Hindlimb muscle (tissue), 1 donor: Measurements from ENCODE around the gene TEK. TPM values are rescaled to one million over a fixed set of nuclear protein-coding genes. Genes with fewer than 3 reads are reported as not detected.
A peak's percentile ranks its signal among the peaks of the same experiment; 100 is the strongest.

Experiments used
- DNase-seq: peaks from one replicate; pipeline ENCODE4 v3.0.0-alpha.2; 2013
- polyA plus RNA-seq: library from polyadenylated mRNA; unstranded; fragments of 120-200 nt; gene quantifications from one replicate; pipeline ENCODE4 v1.2.1, GENCODE V29; 2013; ENCODE audit not compliant: insufficient read length

The TEK gene
- polyA plus RNA-seq, 1 donor: 15.0 TPM

DNA sequence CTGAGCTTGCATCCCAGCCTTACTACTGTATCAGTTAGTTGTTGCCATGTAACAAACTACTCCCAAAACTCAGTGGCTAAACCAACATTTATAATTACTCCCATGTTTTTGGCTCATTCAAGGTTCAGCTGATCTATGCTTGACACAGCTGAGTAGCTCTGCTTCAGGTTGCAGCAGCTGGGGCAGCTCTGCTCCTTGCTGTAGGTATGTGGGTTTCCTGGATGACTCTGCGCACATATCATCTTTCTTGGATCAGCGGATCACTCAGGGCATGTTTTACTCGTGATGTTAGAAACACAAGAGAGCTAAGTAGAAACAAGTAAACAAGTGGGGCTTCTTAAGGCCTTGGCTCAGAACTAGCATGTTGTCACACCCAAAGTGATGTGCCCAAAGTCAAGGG is 15.1 kb downstream of the TEK start:
- DNase-seq: no peak

DNA sequence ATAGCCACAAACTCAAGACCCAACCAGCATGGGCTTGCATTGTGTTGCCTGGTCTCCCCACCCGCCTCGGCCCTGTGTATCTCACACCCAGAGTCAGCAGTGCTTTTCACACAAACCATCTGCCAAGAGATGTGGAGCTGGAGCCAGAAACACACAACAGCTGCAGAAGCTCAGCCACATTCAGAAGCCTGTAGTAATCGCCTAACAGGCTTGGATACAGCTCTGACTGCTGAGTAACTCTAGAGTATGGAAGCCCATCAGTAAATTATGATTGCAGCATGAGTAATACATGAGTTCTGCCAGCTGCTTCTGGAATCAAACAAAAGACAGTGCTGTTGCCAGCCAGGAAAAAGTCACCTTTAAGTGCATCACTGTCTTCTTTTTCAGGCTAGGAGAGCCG is 16.0 kb downstream of the TEK start:
- DNase-seq: peak; percentile 89

DNA sequence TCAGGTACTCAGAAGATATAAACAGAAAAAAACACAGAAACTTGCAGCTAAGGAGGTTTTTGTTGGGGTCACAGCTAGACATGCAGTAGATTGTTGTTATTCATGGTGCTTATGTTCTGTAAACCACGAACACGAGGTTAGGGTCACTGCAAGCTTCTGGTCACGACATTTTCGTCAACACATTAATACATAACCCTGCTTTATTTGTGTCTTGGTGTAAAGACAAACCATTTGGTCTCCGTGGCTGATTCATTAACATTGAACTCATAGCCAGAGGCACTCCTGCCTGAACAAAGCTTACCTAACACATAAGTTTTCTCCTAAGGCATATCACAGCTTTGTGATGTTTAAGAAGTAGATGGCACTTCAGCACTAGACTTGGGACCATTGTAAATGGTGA is 16.9 kb downstream of the TEK start:
- DNase-seq: no peak

DNA sequence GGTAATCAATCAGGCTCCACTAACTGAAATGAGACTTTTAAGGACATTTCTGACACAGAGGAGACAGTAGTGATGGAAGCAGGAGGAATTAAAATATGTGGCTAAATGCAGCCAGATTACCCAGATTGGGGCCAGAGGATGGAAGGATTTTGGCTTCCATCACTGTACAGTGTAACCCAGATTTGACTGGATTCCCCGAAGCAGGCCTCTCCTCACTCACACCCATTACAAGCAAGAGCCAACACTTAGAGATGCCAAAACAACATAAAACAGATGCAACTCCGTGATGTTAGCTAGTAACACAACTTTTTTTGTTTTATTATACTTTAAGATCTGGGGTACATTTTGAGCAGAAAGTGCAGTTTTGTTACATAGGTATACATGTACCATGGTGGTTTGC is 17.6 kb downstream of the TEK start:
- peak; percentile 75 for DNase-seq

DNA sequence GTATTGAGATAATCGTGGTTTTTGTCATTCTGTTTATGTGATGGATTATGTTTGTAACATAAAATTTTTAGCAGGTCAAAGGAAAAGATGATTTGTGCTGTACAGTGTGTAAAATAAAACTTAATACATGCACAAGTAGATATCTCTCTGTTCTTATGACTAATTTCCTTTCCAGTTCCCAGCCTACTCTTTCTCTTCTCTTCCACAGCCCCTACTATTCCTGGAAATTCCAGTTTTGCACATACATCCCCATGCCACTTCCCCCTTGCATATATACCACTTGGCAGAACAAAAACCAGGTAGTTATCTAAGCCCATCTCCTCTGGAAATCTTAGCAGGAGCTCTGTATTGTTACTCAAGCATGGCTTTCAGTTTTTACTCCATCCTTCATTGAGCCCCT is 20.2 kb downstream of the TEK start:
- DNase-seq: no peak

DNA sequence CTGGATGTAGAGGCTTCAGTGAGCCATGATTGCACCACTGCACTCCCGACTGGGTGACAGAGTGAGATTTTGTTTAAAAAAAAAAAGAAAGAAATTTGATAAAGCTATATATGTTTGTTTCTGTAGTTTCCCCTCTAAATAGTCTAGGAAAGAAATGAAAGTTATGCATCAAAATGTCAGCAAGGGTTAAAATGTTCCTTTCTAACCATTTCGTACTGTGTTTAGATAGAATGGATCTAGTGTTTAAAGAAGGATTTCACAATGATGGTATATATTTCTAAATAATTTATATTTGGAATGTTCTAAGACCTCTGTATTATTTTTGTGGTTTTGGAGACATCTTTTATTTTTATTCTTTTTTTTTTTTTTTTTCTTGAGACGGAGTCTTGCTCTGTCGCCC is 22.7 kb downstream of the TEK start:
- DNase-seq: no peak

DNA sequence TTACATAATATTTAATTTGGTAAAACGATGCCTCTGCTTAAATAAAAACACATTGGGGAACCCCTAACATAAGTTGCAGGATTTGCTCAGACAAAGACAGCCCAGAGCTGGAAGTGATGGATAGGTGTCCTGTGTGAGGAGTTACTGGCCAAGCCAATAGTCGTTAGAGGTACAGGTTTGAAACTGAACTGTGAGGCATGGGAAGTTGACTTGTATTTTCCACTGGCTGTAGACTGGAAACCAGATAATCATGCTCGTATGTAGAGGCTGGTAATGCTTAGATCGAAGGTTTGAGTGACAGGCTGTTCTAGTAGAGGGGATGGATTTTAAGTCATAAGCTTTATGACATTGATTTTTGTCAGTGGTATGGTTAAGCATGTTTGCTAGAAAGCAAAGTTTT is 24.8 kb downstream of the TEK start:
- no peak for DNase-seq

DNA sequence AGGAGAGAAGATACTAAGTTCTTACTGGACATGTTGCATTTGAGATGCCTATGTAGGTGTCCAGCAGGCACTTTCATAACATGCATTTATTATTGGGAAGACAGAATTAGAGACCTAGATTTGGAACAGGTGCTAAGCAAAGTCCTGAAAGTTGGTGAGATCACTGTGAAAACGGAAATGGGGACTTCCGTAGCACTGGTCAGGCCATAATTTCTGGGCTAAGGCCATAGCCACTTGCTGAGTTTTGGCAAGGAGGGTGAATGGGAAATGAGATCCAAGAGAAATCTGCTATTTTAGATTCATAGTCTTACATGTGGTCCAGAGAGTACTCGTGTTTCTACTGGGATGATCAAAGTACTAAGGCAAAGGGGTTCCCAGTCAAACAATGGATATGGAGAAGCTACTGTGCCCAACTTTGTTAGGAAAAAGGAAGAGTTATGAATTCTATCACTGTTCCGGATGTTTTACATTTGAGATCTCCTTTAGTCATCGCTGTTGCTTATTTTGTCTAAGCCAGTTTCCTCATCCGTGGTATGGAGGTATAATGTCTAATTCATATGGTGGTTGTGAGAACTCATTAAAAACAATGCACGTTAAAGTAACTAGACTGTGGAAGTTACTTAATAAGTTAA is 33.4 kb downstream of the TEK start:
- DNase-seq: no peak

DNA sequence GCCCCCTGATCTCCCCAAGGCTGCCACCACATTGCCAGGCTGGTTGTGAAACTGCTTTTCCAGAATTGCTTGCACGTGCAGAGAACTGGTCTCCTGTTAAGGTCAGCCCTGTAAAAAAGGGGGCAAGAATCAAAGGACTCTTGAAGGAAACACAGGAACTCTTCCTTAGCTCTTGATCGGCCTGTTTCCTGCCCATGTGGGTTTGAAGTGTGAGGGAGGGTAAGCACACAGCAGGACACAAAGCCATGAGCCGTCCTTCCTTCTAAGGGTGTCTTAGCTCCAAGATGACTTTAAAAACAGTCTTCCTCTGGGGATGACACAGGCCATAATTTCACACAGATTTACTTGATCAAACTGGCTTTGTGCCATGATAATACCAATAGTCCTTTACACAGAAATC is 36.1 kb downstream of the TEK start:
- DNase-seq: no peak

DNA sequence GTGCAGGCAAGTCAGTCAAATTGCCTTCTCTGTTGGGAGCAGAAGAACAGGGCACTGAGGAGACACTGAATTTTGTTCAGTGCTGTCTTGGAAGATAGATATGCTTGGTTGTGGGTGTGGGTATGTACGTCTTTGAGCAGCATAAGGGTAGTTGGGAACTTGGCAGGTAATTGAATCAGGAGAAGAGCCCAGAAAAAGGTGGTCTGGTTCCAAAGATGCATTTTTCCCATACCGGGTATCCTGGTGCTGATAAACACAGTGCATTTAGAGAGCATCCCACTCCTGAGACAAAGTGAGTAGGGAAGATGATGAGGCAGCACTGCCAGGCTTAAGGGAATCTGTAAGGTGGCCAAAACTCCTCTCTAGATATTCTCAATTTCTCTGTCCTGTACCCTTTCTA is 40.6 kb downstream of the TEK start:
- no peak for DNase-seq

DNA sequence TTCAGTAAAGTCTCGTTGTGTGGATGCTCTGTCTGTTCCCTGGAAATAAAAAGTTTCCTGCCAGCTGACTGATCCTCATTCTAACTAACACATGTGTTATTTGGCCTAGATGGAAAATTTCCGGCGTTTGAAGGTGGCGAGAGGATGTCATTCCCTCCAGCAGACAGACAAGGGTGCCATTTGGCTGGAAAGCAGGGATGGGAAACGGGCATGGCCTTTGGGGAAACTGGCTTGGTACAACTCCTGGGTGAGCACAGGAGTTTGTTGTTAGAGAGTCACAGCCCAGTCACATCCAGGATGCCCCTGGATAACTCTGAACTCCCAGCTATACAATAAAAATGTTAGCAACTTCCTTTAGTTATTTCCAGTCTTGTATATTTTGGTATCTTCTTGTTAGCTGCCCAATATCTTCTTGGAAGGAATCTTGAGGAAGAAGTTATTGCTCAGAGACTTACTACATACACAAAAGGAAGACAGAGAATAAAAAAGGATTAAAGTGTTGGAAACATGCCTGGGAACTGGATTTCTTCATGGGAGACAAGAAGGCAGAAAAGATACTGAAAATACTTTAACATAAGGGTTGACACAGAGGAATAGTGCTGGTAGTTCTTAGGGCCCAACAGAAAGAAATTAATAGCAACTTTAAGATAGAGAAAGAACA is 41.9 kb downstream of the TEK start:
- DNase-seq: peak; percentile 54

DNA sequence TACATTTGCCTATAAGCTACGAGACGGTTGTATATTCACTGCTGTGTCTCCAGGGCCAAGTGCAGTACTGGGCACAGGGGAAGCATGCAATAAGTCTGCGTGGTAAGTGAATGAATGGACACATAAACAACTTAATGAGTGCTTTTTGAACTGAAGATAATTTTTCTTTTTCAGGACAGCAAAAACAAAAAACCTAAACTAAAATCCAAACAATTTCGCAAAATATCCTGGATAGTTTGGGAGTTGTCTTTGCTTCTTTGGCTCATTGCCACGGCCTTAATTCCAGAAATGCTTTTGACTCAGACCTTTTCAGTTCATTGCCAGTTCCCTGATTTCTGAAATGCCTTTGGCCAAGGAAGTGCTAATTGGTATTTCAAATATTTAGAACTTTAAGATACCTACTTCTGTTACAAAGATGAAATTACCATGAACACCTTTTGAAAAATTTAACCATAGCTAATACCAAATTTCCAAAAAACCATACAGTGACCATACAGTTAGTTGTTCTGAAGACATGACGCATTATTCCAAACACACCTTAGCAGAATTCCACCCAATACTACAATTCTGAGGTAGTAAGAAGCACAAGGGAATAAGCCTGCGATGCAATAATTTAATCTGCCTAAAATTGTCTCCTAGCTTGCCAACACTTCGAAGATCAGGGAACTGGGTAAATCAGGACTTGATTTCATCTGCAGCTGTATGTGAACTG is 42.8 kb downstream of the TEK start:
- no peak for DNase-seq

DNA sequence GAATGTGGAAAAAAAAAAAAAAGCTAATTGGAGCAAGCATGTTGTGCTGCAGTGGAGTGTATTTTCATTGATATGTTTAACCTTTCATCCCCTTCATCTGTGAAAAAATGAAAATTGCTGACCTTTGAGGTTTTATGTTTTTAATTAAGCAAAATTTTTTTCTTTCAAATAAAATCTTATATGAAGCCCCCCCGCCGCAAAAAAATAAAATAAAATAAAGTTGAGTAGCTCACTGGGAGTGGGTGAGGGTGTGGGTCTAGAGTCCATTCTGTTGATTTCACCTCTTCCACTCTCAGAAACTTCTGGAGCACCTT is 43.3 kb downstream of the TEK start:
- DNase-seq: no peak

DNA sequence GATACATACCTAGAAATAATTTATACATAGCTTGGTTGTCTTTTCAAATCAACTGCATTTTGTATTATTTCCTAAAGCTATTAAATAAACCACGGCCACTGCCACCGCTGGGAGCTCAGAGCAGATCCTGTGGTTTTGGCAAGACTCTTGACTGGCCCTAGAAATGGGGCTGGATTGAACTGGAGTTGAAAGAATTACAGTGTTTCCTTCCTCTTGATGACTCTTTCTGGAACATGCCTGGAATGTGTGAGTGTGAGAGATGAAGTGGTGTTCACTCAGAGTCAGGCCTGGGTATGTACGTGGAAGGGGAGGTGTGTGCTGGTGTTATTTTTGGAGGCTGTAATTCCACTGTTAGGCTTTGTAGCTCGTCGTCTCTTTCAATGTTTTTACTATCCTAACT is 45.9 kb downstream of the TEK start:
- DNase-seq: no peak

DNA sequence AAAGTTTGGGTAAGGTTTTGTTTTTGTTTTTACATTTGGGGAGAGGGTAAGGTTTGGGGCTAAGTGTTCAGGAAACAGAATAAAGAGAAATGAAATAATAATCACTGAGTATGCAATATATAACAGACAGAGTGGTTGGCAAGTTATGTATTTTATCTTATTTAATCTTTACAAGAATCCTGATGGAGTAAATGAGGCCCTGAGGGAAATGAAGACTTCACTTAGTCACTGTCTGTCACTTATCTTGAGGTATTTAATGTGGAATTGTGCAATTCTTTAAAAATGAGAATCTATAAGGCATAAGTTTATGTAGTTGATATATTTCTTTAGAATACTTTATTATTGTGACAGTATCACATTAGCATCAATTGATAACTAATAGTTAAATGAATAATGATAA is 48.1 kb downstream of the TEK start:
- DNase-seq: no peak

DNA sequence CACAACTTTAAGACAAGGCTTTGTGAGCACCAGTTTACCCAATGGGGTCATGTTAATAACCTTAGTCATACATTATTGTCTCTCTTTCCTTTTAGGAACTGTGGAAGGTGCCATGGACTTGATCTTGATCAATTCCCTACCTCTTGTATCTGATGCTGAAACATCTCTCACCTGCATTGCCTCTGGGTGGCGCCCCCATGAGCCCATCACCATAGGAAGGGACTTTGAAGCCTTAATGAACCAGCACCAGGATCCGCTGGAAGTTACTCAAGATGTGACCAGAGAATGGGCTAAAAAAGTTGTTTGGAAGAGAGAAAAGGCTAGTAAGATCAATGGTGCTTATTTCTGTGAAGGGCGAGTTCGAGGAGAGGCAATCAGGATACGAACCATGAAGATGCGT is 48.7 kb downstream of the TEK start:
- DNase-seq: no peak

DNA sequence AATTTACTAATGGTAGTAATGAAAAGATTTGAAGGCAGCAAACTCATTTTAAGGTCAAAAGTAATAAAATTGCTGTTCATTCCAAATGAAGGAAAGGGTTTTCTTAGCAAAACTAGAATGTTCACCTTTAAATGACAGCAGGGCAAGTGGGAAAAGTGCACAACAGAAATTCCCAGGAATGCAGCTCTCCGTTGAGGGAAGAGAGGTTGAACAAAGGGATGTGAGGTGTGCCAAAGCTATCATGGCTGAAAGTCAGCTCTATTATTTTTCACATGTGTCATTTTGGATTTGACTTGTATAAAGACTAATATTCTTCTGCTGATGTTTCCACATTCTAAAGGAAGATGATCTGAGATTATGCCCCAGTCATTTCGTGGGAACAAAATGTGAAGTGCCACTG is 51.6 kb downstream of the TEK start:
- DNase-seq: no peak

DNA sequence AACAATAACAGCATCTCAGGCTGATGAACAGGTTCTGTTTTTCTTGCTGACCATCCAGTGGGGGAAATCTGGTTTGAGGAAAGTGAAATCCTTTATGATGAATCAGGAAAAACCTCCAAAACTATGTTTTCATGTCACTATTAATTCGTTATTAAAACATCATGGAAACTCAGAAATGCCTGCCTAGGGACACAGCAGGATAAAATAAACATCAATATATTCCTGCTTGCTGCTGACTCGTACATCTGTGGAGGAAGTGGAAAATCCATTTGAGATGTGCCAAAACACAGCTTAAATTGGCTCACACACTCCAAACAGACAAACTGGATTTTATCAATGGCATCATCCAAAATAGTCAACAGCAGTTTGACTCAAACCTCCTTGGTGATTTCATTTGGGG is 53.0 kb downstream of the TEK start:
- DNase-seq: peak; percentile 71

DNA sequence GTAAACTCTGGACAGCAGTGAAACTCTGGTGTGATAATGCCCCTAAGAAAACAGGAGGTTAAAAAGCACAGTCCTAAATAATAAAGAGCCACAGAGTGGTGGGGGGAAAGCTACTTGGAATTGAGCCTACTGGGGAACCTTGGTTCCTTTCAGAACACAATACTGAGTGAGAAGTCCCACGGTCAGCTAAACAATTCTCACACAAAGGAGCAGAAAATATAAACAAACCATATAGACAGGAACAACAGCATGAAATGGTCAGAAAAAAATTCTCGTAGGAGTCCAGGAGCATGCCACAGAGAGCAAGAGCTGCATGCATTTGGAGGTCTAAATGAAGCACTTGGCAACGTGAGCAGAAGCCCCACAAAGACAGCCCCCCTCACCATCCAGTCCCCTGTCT is 56.0 kb downstream of the TEK start:
- no peak for DNase-seq

DNA sequence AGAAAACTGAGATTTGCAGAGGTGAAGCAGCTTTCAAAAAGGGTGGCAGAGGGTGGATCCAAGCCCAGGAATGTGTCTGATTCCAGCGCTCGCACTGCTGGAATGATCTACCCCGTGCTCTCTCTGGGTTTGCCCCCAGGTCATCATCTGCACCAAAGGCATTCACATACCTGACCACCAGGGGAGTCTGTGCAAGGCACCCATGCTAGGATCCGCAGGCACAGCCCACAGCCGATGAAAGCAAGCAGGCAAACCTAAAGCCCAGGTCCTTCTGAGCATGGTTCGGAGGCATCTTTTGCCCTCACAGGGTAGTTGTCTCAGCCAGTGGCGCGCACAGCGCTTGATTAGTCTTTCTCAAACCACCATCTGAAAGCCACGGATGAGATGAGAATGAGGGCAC is 56.6 kb downstream of the TEK start:
- DNase-seq: no peak

DNA sequence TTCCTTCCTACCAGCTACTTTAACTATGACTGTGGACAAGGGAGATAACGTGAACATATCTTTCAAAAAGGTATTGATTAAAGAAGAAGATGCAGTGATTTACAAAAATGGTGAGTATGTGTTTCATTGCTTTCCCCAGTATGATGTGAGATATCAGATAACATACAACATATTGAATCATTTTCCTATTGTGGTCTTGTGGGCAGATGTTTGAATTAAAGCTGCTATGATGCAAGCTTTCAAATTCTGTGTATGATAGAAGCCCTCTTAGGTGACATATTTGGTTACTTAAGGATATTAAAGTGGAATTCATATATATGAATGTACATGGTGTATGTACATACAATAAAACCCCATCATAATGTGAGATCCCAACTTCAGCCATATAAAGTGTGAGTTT is 59.5 kb downstream of the TEK start:
- DNase-seq: no peak

DNA sequence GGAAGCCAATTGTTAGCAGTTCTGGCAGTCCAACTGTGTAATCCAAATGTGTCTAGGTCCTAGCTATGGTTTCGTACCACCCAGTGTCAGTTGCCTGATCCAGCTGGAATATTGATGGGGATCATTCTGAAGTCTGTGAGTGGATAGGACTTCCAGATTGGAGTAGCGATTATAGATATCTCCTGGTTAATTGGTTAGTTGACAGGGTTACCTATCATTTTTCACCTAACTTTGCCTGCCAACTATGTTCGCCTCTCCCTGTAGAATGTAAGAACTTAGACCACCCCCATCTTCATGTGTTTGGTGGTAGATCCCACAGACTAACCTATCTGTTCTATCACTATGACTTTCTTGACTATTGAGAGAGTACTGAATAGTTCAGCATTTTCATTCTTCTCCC is 59.9 kb downstream of the TEK start:
- no peak for DNase-seq

DNA sequence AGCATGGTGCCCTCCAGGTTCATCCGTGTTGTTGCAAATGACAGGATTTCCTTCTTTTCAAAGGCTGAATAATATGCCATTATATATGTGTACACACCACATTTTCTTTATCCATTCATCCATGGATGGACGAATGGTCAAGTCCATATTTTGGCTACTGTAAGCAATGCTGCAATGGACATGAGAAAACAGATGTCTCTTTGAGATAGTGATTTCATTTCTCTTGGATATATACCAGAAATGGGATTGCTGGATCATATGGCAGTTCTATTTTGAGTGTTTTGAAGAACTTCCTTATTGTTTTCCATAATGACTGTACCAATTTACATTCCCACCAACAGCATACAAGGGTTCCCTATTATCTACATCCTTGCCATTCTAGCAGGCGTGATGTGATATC is 67.9 kb downstream of the TEK start:
- no peak for DNase-seq

DNA sequence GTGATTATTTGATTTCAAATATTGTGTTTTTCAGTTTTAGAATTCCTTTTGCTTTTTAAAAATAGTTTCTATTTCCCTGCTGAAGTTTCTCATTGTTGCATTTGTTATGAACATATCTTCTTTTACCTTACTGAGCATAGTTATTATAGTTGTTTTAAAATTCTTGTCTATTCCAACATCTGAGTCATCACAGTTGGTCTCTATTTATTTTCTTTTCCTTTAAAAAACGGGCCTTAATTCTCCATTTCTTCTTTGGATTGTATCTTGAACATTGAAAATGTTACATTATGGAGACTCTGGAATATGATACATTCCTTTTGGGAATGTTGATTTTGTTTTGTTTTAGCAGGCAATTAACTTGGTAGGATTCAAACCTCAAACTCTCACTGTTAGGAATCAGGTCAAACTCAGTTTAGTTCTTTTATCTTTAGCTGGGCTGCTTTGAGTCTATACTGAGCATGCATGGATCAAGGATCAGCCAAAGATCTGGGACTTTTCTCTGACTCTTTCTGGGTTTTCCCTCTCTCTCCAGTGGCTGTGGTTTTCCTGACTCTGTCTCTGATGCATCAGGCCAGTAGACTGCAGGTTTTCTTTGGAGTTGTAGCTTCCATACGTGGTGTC is 70.3 kb downstream of the TEK start:
- DNase-seq: no peak
